ENCODE measurements around the gene ATP5MC2.
"Not testable (repeated sequence)": the region's sequence is repeated elsewhere in the genome, so short reads cannot be mapped to it uniquely, and the experiment has no call there.

The ATP5MC2 gene

GRCh38 chr12:53643232-53643979 is 32.5 kb downstream of the ATP5MC2 start:
- no peak for TF ChIP-seq CTCF (IDR thresholded peaks at IDR 0.05; ENCODE audit: borderline replicate concordance, extremely low read depth, low read length, poor library complexity, severe bottlenecking)
- TF ChIP-seq EZH2 (IDR thresholded peaks at IDR 0.05; ENCODE audit: borderline replicate concordance, low read depth, low read length, severe bottlenecking) = no peak
- H2AFZ ChIP-seq (ENCODE audit: low read depth, low read length) = no peak overlapping the region

GRCh38 chr12:53638057-53638456 is 37.8 kb downstream of the ATP5MC2 start:
- Histone ChIP-seq H3K4me1 (ENCODE audit: insufficient read depth, low read length) (no peaks in the 10 kb centered on the region), H3K9me3 (ENCODE audit: insufficient read depth, low read length, severe bottlenecking) (no peaks in the 10 kb centered on the region), H3K79me2 (ENCODE audit: insufficient read depth, low read length) (no peaks in the 10 kb centered on the region), H3K4me3 (ENCODE audit: low read depth in 1 of 2, low read length in 2 of 2) (no peak overlapping the region), H3K27ac (ENCODE audit: low read length) (no peak overlapping the region), H3K9ac (ENCODE audit: low read depth, low read length) (no peak overlapping the region), H3K27me3 (ENCODE audit: insufficient read depth, low read length, poor library complexity) (no peaks in the 10 kb centered on the region), H2AFZ (ENCODE audit: low read depth, low read length) (no peak overlapping the region), H3K4me2 (ENCODE audit: insufficient read depth, low read length) (no peak overlapping the region), H3K36me3 (ENCODE audit: insufficient read depth, low read length) (no peaks in the 10 kb centered on the region), H4K20me1 (ENCODE audit: insufficient read depth, low read length) (no peaks in the 10 kb centered on the region)
- TF ChIP-seq EZH2 (IDR thresholded peaks at IDR 0.05; ENCODE audit: borderline replicate concordance, low read depth, low read length, severe bottlenecking) (no peak), CTCF (IDR thresholded peaks at IDR 0.05; ENCODE audit: borderline replicate concordance, extremely low read depth, low read length, poor library complexity, severe bottlenecking) (no peak)
- no peak for DNase-seq
- no peak for ATAC-seq (ENCODE audit: insufficient read depth, low read depth)

More at GRCh38 chr12:53643232-53643979, 32.5 kb downstream of the ATP5MC2 start:
- Histone ChIP-seq H3K27ac (ENCODE audit: low read length) (no peak overlapping the region), H3K4me1 (ENCODE audit: insufficient read depth, low read length) (no peaks in the 10 kb centered on the region), H3K9me3 (ENCODE audit: insufficient read depth, low read length, severe bottlenecking) (no peaks in the 10 kb centered on the region), H3K9ac (ENCODE audit: low read depth, low read length) (no peak overlapping the region), H3K79me2 (ENCODE audit: insufficient read depth, low read length) (no peaks in the 10 kb centered on the region), H3K4me2 (ENCODE audit: insufficient read depth, low read length) (no peak overlapping the region), H3K4me3 (ENCODE audit: low read depth in 1 of 2, low read length in 2 of 2) (no peak overlapping the region), H3K27me3 (ENCODE audit: insufficient read depth, low read length, poor library complexity) (no peaks in the 10 kb centered on the region), H4K20me1 (ENCODE audit: insufficient read depth, low read length) (no peaks in the 10 kb centered on the region), H3K36me3 (ENCODE audit: insufficient read depth, low read length) (no peaks in the 10 kb centered on the region)
- ATAC-seq (ENCODE audit: insufficient read depth, low read depth) (no peak), DNase-seq (no peak)

GRCh38 chr12:53636641-53637040 is 39.2 kb downstream of the ATP5MC2 start:
- no peaks in the 10 kb centered on the region for H3K4me1 ChIP-seq (ENCODE audit: insufficient read depth, low read length)
- no peak overlapping the region for H3K27ac ChIP-seq (ENCODE audit: low read length)
- no peak overlapping the region for H3K9ac ChIP-seq (ENCODE audit: low read depth, low read length)
- no peak overlapping the region for H2AFZ ChIP-seq (ENCODE audit: low read depth, low read length)
- H4K20me1 ChIP-seq (ENCODE audit: insufficient read depth, low read length) = no peaks in the 10 kb centered on the region
- ATAC-seq (ENCODE audit: insufficient read depth, low read depth) = no peak
- DNase-seq = no peak
- no peaks in the 10 kb centered on the region for H3K27me3 ChIP-seq (ENCODE audit: insufficient read depth, low read length, poor library complexity)
- no peaks in the 10 kb centered on the region for H3K79me2 ChIP-seq (ENCODE audit: insufficient read depth, low read length)
- H3K4me3 ChIP-seq (ENCODE audit: low read depth in 1 of 2, low read length in 2 of 2) = no peak overlapping the region
- no peak overlapping the region for H3K4me2 ChIP-seq (ENCODE audit: insufficient read depth, low read length)
- TF ChIP-seq EZH2 (IDR thresholded peaks at IDR 0.05; ENCODE audit: borderline replicate concordance, low read depth, low read length, severe bottlenecking) (no peak), CTCF (IDR thresholded peaks at IDR 0.05; ENCODE audit: borderline replicate concordance, extremely low read depth, low read length, poor library complexity, severe bottlenecking) (no peak)
- no peaks in the 10 kb centered on the region for H3K9me3 ChIP-seq (ENCODE audit: insufficient read depth, low read length, severe bottlenecking)
- H3K36me3 ChIP-seq (ENCODE audit: insufficient read depth, low read length) = no peaks in the 10 kb centered on the region

GRCh38 chr12:53635708-53636107 is 40.2 kb downstream of the ATP5MC2 start:
- H4K20me1 ChIP-seq (ENCODE audit: insufficient read depth, low read length); ATAC-seq (ENCODE audit: insufficient read depth, low read depth); H3K4me1 ChIP-seq (ENCODE audit: insufficient read depth, low read length); H2AFZ ChIP-seq (ENCODE audit: low read depth, low read length); H3K27ac ChIP-seq (ENCODE audit: low read length); H3K36me3 ChIP-seq (ENCODE audit: insufficient read depth, low read length); DNase-seq; H3K79me2 ChIP-seq (ENCODE audit: insufficient read depth, low read length); H3K4me2 ChIP-seq (ENCODE audit: insufficient read depth, low read length); H3K27me3 ChIP-seq (ENCODE audit: insufficient read depth, low read length, poor library complexity); H3K9ac ChIP-seq (ENCODE audit: low read depth, low read length); H3K9me3 ChIP-seq (ENCODE audit: insufficient read depth, low read length, severe bottlenecking); H3K4me3 ChIP-seq (ENCODE audit: low read depth in 1 of 2, low read length in 2 of 2): not testable (repeated sequence)
